ENCODE results near the gene TOMM40L.

Gene TOMM40L

DNA sequence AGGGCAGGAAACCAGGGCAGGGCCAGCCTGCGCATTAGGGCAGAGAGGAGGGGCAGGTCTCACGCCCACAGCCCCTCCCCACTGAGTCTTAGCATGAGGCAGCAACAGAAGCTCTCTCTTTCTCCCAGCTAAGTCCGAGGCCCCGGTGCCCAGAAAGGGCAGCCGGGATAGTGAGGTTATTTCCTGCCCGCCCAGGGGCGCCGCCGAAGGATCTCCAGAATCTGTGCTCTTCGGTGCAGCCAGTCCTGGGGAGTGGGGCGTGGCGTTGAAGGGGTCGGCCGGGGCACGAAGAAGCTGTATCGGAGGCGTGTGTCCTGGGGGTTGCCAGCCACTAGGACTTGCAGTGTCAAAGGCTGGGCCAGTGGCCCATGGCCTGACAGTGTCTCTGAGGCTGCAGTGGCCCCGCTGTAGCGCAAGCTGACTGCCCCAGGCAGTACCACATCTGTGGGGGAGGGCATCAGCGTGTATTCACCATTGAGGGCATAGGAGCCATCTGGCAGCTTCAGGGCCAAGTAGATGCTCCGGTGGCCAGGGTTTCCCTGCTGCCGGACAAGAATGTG is 34.8 kb upstream of the TOMM40L start:
- DNase-seq, result no peak
- H3K27ac Mint-ChIP-seq, result no peak overlapping the region
- H3K36me3 Mint-ChIP-seq, result peaks cover 1% of the 10 kb centered on the region
- CTCF ChIA-PET, result interaction anchor here (0.7 to 4.6 kb wide), 17 partner anchors 9 to 193 kb away, joined by 3 to 53 read pairs (median 9); partner anchors contain the start of genes APOA2, FCER1G, NDUFS2 and PPOX
- no peaks in the 10 kb centered on the region for H3K27me3 Mint-ChIP-seq
- peaks cover 67% of the 10 kb centered on the region for H3K4me1 Mint-ChIP-seq
- H3K4me3 Mint-ChIP-seq, result no peak overlapping the region
- no peaks in the 10 kb centered on the region for H3K9me3 Mint-ChIP-seq

DNA sequence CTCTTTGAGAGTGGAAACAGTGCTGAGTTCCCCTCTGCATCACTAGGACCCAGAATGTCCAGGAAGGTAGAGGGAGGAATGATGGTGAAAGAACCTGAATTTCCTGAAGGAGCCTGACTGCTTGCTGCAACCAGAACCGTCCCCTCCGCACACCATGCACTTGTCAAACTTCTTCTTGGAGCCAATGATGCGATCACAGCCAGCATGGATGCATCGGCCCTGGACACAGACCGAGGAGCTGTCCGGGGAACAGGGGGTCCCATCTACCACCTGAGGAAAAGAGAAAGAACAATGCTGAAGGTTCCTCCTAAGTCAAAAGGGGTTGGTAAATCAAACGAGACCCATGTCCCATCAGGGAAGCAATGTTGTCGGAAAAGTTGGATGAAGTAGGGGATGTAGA is 33.9 kb upstream of the TOMM40L start:
- no peak for DNase-seq
- H3K4me3 Mint-ChIP-seq, result no peak overlapping the region
- peaks cover 65% of the 10 kb centered on the region for H3K4me1 Mint-ChIP-seq
- CTCF ChIA-PET, result interaction anchor here (0.7 to 4.6 kb wide), 21 partner anchors 10 to 192 kb away, joined by 3 to 53 read pairs (median 8); partner anchors contain the start of genes APOA2, DEDD, FCER1G and NDUFS2
- no peak overlapping the region for H3K27ac Mint-ChIP-seq
- peaks cover 1% of the 10 kb centered on the region for H3K36me3 Mint-ChIP-seq
- no peaks in the 10 kb centered on the region for H3K27me3 Mint-ChIP-seq
- H3K9me3 Mint-ChIP-seq, result no peaks in the 10 kb centered on the region

DNA sequence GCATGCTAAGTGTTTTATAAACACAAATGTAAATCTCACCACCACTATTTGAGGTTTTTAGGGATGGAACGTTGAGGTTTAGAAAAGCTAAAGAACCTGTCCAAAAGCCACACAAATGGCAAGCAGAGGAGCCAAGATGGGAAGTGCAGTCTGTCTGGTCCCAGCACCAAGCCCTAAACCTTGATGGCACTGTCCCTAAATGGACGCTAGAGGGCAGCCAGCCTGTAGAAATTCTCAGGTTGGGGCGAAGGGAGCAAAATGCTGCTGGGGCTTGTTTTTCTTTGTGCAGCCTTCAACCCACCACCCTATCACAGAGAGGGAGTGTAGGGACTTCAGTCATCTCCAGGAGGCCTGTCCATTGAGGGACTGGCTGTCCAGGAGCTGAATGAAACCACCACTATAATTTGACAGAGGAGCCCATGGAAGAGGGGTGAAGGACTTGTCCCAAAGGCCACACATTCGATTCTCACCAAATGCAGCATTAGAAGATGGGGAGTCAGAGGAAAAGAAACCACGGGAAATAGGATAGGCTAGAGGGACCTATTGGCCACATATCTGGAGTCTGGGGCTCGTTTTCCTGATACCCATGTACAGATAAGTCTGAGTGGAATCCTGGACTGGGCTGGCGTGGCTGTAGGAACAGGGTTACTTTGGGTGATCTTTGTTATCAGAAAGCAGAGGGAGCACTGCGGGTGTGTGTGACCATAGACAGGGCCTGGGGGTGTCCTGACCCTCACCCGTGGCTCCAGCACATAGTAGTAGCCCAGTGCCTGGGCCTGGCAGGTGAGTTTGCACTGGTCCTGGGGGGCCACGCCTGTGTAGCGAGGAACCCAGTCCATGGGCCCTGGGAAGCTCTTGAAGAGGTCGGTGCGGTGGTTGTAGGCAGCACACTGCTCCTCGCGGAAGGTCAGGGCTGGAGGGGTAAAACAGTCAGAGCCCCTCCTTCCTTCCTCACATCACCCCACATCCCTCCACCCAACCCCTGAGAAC is 33.1 kb upstream of the TOMM40L start:
- CTCF ChIA-PET, result interaction anchor here (0.5 to 4.6 kb wide), 22 partner anchors 10 to 608 kb away, joined by 3 to 53 read pairs (median 8); partner anchors contain the start of genes APOA2, DEDD, FCER1G and NDUFS2
- no peaks in the 10 kb centered on the region for H3K27me3 Mint-ChIP-seq
- H3K27ac Mint-ChIP-seq, result peak overlapping the region; percentile 86
- H3K4me3 Mint-ChIP-seq, result no peak overlapping the region
- peaks cover 62% of the 10 kb centered on the region for H3K4me1 Mint-ChIP-seq
- no peaks in the 10 kb centered on the region for H3K9me3 Mint-ChIP-seq
- H3K36me3 Mint-ChIP-seq, result no peaks in the 10 kb centered on the region
- DNase-seq, result peak; percentile 78

DNA sequence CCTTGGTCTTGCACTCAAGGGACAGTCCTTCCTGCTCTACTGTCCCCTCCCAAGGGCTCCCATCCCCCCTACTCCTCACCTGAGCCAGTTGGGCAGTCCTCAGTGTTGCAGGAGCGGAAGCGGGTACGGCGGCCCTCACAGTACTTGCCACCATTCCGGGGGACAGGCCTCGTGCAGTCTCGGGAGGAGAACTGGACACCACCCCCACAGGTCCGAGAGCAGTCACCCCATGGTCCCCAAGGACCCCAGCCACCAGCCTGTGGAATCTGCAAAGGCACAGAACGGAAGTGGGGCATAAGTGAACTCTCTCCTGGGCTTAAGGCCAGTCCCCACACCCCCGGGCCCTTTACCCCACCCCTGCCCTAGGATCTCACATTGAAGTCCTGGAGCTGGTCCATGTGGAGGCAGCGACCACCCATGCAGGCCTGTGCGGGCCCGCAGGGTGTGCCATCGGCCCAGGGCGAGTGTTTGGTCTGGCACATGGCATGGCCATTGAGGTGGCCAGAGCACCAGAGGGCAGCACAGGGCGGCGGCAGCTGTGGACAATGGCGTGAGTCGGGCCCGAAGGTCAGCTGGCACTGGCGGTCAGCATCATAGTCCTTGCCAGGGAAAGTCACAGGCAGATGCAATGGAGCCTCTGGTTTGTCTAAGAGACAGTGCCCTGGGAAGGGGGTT is 32.2 kb upstream of the TOMM40L start:
- Mint-ChIP-seq H3K27ac (peak overlapping the region; percentile 49), H3K4me1 (peaks cover 58% of the 10 kb centered on the region), H3K36me3 (no peaks in the 10 kb centered on the region), H3K9me3 (no peaks in the 10 kb centered on the region), H3K27me3 (no peaks in the 10 kb centered on the region), H3K4me3 (no peak overlapping the region)
- DNase-seq, result no peak
- CTCF ChIA-PET, result interaction anchor here (1.2 to 4.6 kb wide), 10 partner anchors 9 to 189 kb away, joined by 3 to 53 read pairs (median 9); partner anchors contain the start of genes NDUFS2, PPOX and TOMM40L

DNA sequence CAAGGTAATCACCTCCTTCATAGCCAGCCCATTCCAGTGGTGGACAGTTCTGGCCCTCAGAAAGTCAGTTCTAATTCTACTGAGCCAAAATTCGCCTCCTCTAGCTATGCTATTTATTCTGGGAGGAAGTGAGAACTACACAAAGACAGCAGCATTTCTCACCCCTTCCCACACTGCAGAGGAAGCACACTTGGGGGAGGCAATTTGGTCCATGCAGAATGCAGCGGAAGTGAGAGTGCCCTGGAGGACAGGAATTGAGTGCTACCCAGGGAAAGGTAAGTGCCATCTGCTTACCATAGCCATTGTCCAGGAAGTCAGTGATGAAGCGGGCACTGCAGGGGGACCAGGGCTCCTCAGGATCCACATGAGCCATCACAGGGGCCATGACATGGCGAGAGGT is 30.7 kb upstream of the TOMM40L start:
- Mint-ChIP-seq H3K4me3 (no peak overlapping the region), H3K4me1 (peaks cover 65% of the 10 kb centered on the region), H3K27me3 (no peaks in the 10 kb centered on the region), H3K9me3 (no peaks in the 10 kb centered on the region), H3K27ac (peak overlapping the region; percentile 85), H3K36me3 (no peaks in the 10 kb centered on the region)
- CTCF ChIA-PET, result interaction anchor here (1.2 to 4.6 kb wide), 5 partner anchors 7 to 187 kb away, joined by 3 to 53 read pairs (median 7); partner anchors contain the start of genes NDUFS2, PPOX and TOMM40L
- DNase-seq, result no peak

DNA sequence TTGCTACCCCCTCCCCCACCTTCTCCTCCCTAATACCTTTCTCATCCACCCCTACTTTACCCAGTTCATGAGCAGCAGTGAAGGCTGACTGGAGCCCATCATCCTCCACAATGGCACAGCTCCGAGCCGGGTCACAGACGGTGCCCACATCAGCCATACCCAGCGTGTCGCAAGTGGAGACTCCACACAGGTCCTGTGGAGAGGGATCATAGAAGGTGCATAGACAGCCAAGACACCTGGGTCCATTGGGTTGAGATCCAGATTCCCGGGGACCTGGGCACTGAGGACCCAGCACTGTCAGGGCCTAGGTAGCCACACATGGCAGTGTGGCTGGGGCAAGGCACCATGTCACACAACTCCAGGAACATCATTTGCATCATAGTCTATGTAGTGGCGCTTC is 29.7 kb upstream of the TOMM40L start:
- no peak for DNase-seq
- H3K4me1 Mint-ChIP-seq, result peaks cover 70% of the 10 kb centered on the region
- no peaks in the 10 kb centered on the region for H3K36me3 Mint-ChIP-seq
- H3K9me3 Mint-ChIP-seq, result no peaks in the 10 kb centered on the region
- CTCF ChIA-PET, result no interaction called here
- H3K27me3 Mint-ChIP-seq, result no peaks in the 10 kb centered on the region
- no peak overlapping the region for H3K27ac Mint-ChIP-seq
- H3K4me3 Mint-ChIP-seq, result no peak overlapping the region

DNA sequence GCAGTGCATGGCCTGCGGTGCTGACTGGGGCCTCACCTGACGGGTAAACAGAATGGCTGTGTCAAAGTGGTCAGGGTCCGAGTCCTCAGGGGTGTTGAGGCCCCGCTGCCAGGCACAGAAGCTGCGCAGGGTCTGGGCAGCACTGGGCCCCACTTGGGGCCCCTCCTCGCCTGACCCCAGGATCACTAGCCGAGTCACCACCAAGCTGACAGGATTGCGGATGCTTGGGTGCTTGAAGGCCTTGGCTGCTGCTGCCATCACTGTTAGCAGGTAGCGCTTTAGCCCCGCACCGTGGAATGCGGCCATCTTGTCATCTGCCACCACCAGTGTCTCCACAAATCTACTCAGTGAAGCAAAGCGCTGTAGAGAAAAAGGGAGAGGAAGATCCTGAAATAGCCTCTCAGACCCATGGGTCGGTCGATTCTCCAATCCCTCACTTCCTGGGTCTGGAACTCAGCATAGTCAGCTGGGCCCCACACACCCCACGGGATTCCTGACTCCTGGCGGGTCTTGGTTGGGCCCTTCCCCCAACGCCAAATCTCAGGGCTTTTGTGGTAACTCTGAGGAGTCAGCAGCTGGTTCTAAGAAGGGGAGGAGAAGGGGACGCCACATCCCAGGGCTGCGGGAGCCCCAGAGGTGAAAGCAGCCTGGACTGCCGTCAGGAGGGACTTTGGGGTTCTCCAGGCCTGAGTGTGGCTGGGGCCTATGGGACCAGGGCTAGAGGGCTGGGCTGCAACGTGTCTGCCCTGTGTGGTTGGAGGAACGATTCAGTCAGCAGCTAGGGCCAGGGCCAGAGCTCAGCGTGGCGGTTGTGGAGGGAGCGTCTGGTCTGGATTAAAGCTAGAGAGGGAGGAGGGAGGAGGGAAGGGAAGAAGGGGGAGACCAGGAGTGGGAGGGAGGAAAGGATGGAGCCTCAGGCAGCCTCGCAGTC is 29.1 kb upstream of the TOMM40L start:
- CTCF ChIA-PET, result interaction anchor here (1.4 kb wide), 1 partner anchor 11 kb away, joined by 5 read pairs; no protein-coding TSS in a partner anchor
- no peak for DNase-seq
- no peak overlapping the region for H3K4me3 Mint-ChIP-seq
- H3K9me3 Mint-ChIP-seq, result no peaks in the 10 kb centered on the region
- H3K4me1 Mint-ChIP-seq, result peaks cover 70% of the 10 kb centered on the region
- no peaks in the 10 kb centered on the region for H3K27me3 Mint-ChIP-seq
- H3K27ac Mint-ChIP-seq, result peak overlapping the region; percentile 55
- H3K36me3 Mint-ChIP-seq, result no peaks in the 10 kb centered on the region

DNA sequence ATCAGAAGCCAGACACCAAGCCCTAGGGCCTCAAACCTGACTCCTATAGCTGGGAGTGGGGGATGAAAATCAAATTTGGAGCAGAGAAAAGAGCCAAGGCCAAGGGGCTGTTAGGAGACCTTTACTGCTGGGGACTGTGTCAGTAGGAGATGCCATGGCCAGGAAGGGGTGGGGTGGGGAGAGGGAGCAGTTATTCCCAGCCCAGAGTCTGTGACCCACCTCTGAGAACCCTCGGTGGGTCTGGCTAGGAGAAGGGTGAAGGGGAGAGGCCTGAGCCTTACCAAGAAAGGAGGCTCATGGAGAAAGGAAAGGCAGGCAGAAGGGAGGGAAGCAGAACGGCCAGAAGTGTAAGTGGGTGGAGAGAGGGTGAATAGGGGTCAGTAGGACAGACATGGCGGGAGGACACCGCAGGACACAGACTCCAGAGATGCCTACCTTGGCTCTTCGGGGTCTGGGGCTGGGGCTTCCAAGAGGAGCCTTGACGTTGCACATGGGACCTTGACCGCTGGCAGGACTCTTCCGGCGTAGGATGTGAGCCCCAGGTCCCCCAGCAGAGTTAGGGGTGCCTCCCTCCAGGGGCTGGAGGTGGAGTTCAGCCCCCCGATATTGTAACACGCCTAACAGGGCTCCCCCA is 28.2 kb upstream of the TOMM40L start:
- H3K9me3 Mint-ChIP-seq, result no peaks in the 10 kb centered on the region
- peaks cover 70% of the 10 kb centered on the region for H3K4me1 Mint-ChIP-seq
- no peaks in the 10 kb centered on the region for H3K27me3 Mint-ChIP-seq
- H3K4me3 Mint-ChIP-seq, result no peak overlapping the region
- H3K36me3 Mint-ChIP-seq, result peaks cover 3% of the 10 kb centered on the region
- DNase-seq, result no peak
- H3K27ac Mint-ChIP-seq, result no peak overlapping the region
- CTCF ChIA-PET, result interaction anchor here (1.4 kb wide), 1 partner anchor 12 kb away, joined by 5 read pairs; no protein-coding TSS in a partner anchor

DNA sequence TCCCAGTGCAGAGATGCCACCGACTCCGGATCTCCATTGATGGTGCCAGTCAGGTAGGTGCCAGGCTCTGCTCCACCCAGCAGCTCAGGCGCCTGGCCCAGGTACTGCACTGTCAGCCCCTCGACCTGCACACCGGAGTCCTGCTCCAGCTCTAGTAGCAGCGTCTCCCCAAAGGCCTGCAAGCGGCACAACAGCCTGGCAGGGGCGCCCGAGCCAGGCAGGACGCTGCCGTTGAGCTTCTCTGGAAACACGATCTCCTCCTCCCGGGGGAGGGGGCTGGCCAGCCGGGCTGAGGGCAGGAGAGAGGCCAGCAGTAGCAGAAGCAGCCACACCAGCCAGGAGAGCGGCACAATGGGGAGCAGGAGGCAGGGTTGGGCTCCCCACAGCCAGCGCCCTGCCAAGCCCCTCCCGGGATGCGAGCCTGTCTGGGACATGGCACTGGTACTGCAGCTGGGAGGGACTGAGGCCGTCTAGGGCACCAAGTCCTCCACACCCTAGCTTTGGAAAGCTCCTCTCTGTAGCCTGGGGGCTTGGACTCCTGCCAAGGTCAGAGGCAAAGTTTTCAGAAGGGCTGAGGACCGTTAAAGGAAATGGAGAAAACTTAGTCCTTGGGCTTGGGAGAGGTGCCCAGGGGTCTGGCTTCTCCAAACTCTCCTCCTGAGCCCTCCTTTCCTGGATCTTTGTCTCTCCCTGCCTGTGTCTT is 27.5 kb upstream of the TOMM40L start:
- H3K9me3 Mint-ChIP-seq, result no peaks in the 10 kb centered on the region
- H3K4me3 Mint-ChIP-seq, result no peak overlapping the region
- DNase-seq, result no peak
- CTCF ChIA-PET, result interaction anchor here (1.4 kb wide), 1 partner anchor 12 kb away, joined by 4 read pairs; no protein-coding TSS in a partner anchor
- H3K4me1 Mint-ChIP-seq, result peaks cover 69% of the 10 kb centered on the region
- no peak overlapping the region for H3K27ac Mint-ChIP-seq
- no peaks in the 10 kb centered on the region for H3K27me3 Mint-ChIP-seq
- peaks cover 7% of the 10 kb centered on the region for H3K36me3 Mint-ChIP-seq

DNA sequence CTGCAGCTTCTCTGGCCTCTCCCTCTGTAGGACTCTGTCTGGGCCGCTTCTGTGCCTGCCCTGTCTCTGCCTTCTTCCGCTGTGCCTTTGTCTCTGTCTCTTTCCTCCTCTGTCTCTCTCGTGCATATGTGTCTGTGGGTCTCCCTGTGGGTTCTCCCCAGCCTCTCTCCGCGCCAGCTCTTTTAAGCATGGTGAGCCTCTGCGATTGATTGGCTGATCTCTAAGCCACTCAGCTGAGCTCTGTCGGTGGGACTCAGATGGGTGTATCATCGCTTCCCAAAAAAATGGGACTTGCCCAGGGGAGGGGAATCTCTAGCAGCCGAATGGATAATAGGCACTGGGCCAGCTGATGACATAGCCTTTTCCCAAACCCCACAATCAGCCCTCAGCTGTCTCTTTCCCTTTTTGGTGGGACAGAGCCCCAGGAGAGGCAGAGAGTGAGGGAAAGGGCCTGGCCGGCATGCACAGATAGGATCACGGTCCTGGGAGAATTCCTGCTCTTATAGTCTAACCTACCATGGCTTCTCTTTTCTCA is 26.9 kb upstream of the TOMM40L start, which contains the start of gene ADAMTS4:
Gene ADAMTS4 (minus strand): TSS at position 158 of the 535 bp plus-strand sequence. CDS start 427 bp downstream, outside the sequence.
- CTCF ChIA-PET, result interaction anchor here (1.4 kb wide), 1 partner anchor 12 kb away, joined by 4 read pairs; no protein-coding TSS in a partner anchor
- H3K27me3 Mint-ChIP-seq, result no peaks in the 10 kb centered on the region
- peaks cover 74% of the 10 kb centered on the region for H3K4me1 Mint-ChIP-seq
- no peak for DNase-seq
- H3K9me3 Mint-ChIP-seq, result no peaks in the 10 kb centered on the region
- peak within 1 kb of the TSS; percentile 97 for H3K27ac Mint-ChIP-seq
- no peak within 1 kb of the TSS for H3K4me3 Mint-ChIP-seq
- H3K36me3 Mint-ChIP-seq, result peaks cover 13% of the 10 kb centered on the region

DNA sequence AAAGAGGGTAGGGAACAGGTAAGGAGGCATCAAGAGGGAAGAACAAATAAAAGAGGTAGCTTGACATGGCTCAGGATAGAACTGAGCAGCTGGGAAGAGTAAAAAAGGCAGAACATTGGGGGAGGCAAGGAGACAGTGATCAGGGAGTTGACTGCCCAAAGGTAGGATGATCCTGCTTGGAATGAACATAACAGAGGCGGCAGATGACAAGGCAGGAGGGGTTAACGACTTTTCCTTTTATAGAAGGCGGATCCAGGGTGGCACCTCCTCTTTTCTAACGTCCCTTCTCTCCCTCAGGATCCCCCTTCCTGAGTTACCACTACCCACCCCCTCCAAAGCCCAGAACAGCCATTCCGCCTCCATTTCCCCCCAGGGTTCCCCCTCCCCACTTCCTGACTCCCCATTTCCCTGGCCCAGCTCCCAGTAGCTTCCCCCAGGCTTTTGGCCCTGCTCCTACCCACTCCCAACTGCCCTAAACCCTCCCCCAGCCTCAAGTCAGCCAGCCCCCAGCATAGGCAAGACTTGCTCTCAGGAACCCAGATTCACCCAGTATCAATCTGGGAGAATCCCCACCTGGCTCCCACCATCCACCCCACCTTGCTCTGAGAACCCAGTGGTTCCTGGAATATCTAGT is 26.2 kb upstream of the TOMM40L start:
- H3K27ac Mint-ChIP-seq, result peak overlapping the region; percentile 97
- CTCF ChIA-PET, result interaction anchor here (1.4 kb wide), 1 partner anchor 13 kb away, joined by 4 read pairs; no protein-coding TSS in a partner anchor
- H3K4me3 Mint-ChIP-seq, result no peak overlapping the region
- H3K36me3 Mint-ChIP-seq, result peaks cover 19% of the 10 kb centered on the region
- no peaks in the 10 kb centered on the region for H3K9me3 Mint-ChIP-seq
- H3K27me3 Mint-ChIP-seq, result no peaks in the 10 kb centered on the region
- no peak for DNase-seq
- H3K4me1 Mint-ChIP-seq, result peaks cover 80% of the 10 kb centered on the region
